H9 (cell line): ENCODE data around the gene CNTF. TPM values are rescaled to one million over a fixed set of nuclear protein-coding genes. Genes with fewer than 3 reads are reported as not detected.
A peak's percentile ranks its signal among the peaks of the same experiment; 100 is the strongest.

Experiments used
- DNase-seq: peaks from one replicate; pipeline ENCODE4 v3.0.0-alpha.2; 2017
- H2AFZ ChIP-seq: one replicate; pipeline ENCODE4 v1.6.1; 2013; ENCODE audit warnings: mild to moderate bottlenecking, low read length, control low read depth, moderate library complexity
- H2AK5ac ChIP-seq: 2 replicates; pipeline ENCODE4 v1.6.1; 2013; ENCODE audit warnings: low read length, control low read depth, mixed read lengths; ENCODE audit not compliant: insufficient read length
- H2BK120ac ChIP-seq: one replicate; pipeline ENCODE4 v1.6.1; 2013; ENCODE audit warnings: low read depth, mild to moderate bottlenecking, low read length, control low read depth, inconsistent platforms; ENCODE audit not compliant: poor library complexity, severe bottlenecking
- H2BK12ac ChIP-seq: 2 replicates; pipeline ENCODE4 v1.6.1; 2013; ENCODE audit warnings: low read length, control low read depth, mixed read lengths, low read depth; ENCODE audit not compliant: insufficient read length
- H2BK15ac ChIP-seq: 2 replicates; pipeline ENCODE4 v1.6.1; 2013; ENCODE audit warnings: low read depth, low read length, control low read depth
- H2BK20ac ChIP-seq: one replicate; pipeline ENCODE4 v1.6.1; 2013; ENCODE audit warnings: low read depth, mild to moderate bottlenecking, low read length, control low read depth, inconsistent platforms; ENCODE audit not compliant: poor library complexity, severe bottlenecking
- H2BK5ac ChIP-seq: 2 replicates; pipeline ENCODE4 v1.6.1; 2013; ENCODE audit warnings: low read length, control low read depth, mixed read lengths; ENCODE audit not compliant: insufficient read length
- H3K14ac ChIP-seq: 2 replicates; pipeline ENCODE4 v1.6.1; 2013; ENCODE audit warnings: low read length, control low read depth; ENCODE audit not compliant: insufficient read depth
- H3K18ac ChIP-seq: 2 replicates; pipeline ENCODE4 v1.6.1; 2013; ENCODE audit warnings: low read depth, mild to moderate bottlenecking, mixed read lengths, low read length, control low read depth; ENCODE audit not compliant: insufficient read length
- H3K23ac ChIP-seq: 2 replicates; pipeline ENCODE4 v1.6.1; 2013; ENCODE audit warnings: low read length, control low read depth, mixed read lengths, low read depth; ENCODE audit not compliant: insufficient read length
- H3K23me2 ChIP-seq: 2 replicates; pipeline ENCODE4 v1.6.1; 2013; ENCODE audit warnings: low read depth, mild to moderate bottlenecking, mixed read lengths, low read length, control low read depth; ENCODE audit not compliant: insufficient read length, poor library complexity, severe bottlenecking
- H3K27ac ChIP-seq: 2 replicates; pipeline ENCODE4 v1.5.1; 2013; ENCODE audit warnings: low read length, control low read depth, mixed read lengths, low read depth; ENCODE audit not compliant: insufficient read length
- H3K27me3 ChIP-seq: 2 replicates; pipeline ENCODE4 v1.6.1; 2013; ENCODE audit warnings: low read length, control low read depth, inconsistent platforms; ENCODE audit not compliant: insufficient read depth
- H3K4ac ChIP-seq: 2 replicates; pipeline ENCODE4 v1.6.1; 2013; ENCODE audit warnings: low read depth, mild to moderate bottlenecking, control low read depth, inconsistent platforms, low read length, moderate library complexity
- H3K4me1 ChIP-seq: 2 replicates; pipeline ENCODE4 v1.6.1; 2013; ENCODE audit warnings: low read length, control low read depth, inconsistent platforms; ENCODE audit not compliant: insufficient read depth
- H3K4me2 ChIP-seq: 2 replicates; pipeline ENCODE4 v1.6.1; 2013; ENCODE audit warnings: low read length, control low read depth, mixed read lengths; ENCODE audit not compliant: insufficient read length, insufficient read depth
- H3K56ac ChIP-seq: 2 replicates; pipeline ENCODE4 v1.6.1; 2013; ENCODE audit warnings: low read depth, mild to moderate bottlenecking, mixed read lengths, low read length, control low read depth; ENCODE audit not compliant: insufficient read length
- H3K79me1 ChIP-seq: 2 replicates; pipeline ENCODE4 v1.6.1; 2013; ENCODE audit warnings: low read depth, mild to moderate bottlenecking, moderate library complexity, low read length, control low read depth, inconsistent platforms; ENCODE audit not compliant: insufficient read depth, poor library complexity, severe bottlenecking
- H3K79me2 ChIP-seq: 2 replicates; pipeline ENCODE4 v1.6.1; 2013; ENCODE audit warnings: low read length, control low read depth, inconsistent platforms; ENCODE audit not compliant: insufficient read depth
- H3K9ac ChIP-seq: 2 replicates; pipeline ENCODE4 v1.6.1; 2013; ENCODE audit warnings: low read length, control low read depth, mixed read lengths; ENCODE audit not compliant: insufficient read length; ENCODE audit errors: extremely low read depth
- H3K9me3 ChIP-seq: one replicate; pipeline ENCODE4 v1.6.1; 2013; ENCODE audit warnings: low read depth, low read length, inconsistent platforms; ENCODE audit not compliant: control insufficient read depth
- H3T11ph ChIP-seq: one replicate; pipeline ENCODE4 v1.6.1; 2013; ENCODE audit warnings: mild to moderate bottlenecking, low read length, control low read depth, inconsistent platforms
- H4K20me1 ChIP-seq: one replicate; pipeline ENCODE4 v1.6.1; 2013; ENCODE audit not compliant: control insufficient read depth, insufficient read length, insufficient read depth
- H4K5ac ChIP-seq: 2 replicates; pipeline ENCODE4 v1.6.1; 2013; ENCODE audit warnings: low read depth, mild to moderate bottlenecking, mixed read lengths, low read length, control low read depth; ENCODE audit not compliant: insufficient read length
- H4K8ac ChIP-seq: replicated peaks from 2 replicates; pipeline ENCODE4 v1.6.1; 2013; ENCODE audit warnings: low read length, control low read depth, mixed read lengths, low read depth; ENCODE audit not compliant: insufficient read length
- H4K91ac ChIP-seq: 2 replicates; pipeline ENCODE4 v1.6.1; 2013; ENCODE audit warnings: low read depth, mild to moderate bottlenecking, moderate library complexity, mixed read lengths, low read length, control low read depth; ENCODE audit not compliant: insufficient read length
- H3K27ac Mint-ChIP-seq, 3 experiments: 2 replicates in 2 of 3; 3 replicates in 1 of 3; pipeline ENCODE4 v1.8.0; 2020 to 2021; ENCODE audit warnings: mixed read lengths in 3 of 3, mild to moderate bottlenecking in 1 of 3, moderate library complexity in 1 of 3
- H3K27me3 Mint-ChIP-seq: 2 replicates; pipeline ENCODE4 v1.8.0; 2021; ENCODE audit warnings: low read depth, mild to moderate bottlenecking, moderate library complexity, mixed read lengths
- H3K36me3 Mint-ChIP-seq, 3 experiments: 2 replicates in 2 of 3; 3 replicates in 1 of 3; pipeline ENCODE4 v1.8.0; 2020 to 2021; ENCODE audit warnings: low read depth in 3 of 3, mixed read lengths in 3 of 3; ENCODE audit not compliant: insufficient read depth in 1 of 3
- H3K4me1 Mint-ChIP-seq, 2 experiments: 2 replicates each; pipeline ENCODE4 v1.8.0; 2020; ENCODE audit warnings: mixed read lengths in 2 of 2
- H3K4me3 Mint-ChIP-seq, 2 experiments: 2 replicates in 1 of 2; 3 replicates in 1 of 2; pipeline ENCODE4 v1.8.0; 2020 to 2021; ENCODE audit warnings: mild to moderate bottlenecking in 2 of 2, mixed read lengths in 2 of 2, moderate library complexity in 1 of 2
- H3K9me3 Mint-ChIP-seq, 2 experiments: 2 replicates in 1 of 2; 3 replicates in 1 of 2; pipeline ENCODE4 v1.8.0; 2020; ENCODE audit warnings: mild to moderate bottlenecking in 2 of 2, mixed read lengths in 2 of 2, moderate library complexity in 1 of 2
- WGBS: extraction: QIAGEN DNeasy Blood & Tissue Kit; methylation state at CpG from one replicate; pipeline ENCODE4 v1.1.7; 2013; ENCODE audit warnings: missing lambda C conversion rate, low lambda C conversion rate, mixed read lengths; ENCODE audit not compliant: insufficient read length; ENCODE audit errors: extremely low coverage; 5-methylcytosine and 5-hydroxymethylcytosine counted together
- total RNA-seq: library from RNA; stranded (reverse); gene quantifications from 2 replicates; pipeline ENCODE4 v1.2.1, GENCODE V29; 2021
- TF ChIP-seq, protein P1 (sequence below): fragments of 200-600 bp; sonication (generic); conservative IDR thresholded peaks from 3 replicates; pipeline ENCODE4 v1.8.0; 2021; ENCODE audit warnings: antibody characterized with exemption, mild to moderate bottlenecking

The CNTF gene
- total RNA-seq, 1 experiment from 2014 or later: 3.5 TPM

GRCh38 chr11:58632510-58632909 lies 10.0 kb downstream of the CNTF start:
- Histone ChIP-seq H2AFZ (no peak overlapping the region), H3K9me3 (no peaks in the 10 kb centered on the region), H3K23me2 (no peaks in the 10 kb centered on the region), H3K79me2 (no peaks in the 10 kb centered on the region), H3K4me2 (no peak overlapping the region), H2BK12ac (no peak overlapping the region), H2BK5ac (no peak overlapping the region), H3K4ac (no peak overlapping the region), H2BK15ac (no peak overlapping the region), H3T11ph (no peak overlapping the region), H4K5ac (no peak overlapping the region), H3K56ac (no peak overlapping the region), H3K14ac (no peak overlapping the region), H3K27ac (no peak overlapping the region), H2AK5ac (no peak overlapping the region), H2BK20ac (no peak overlapping the region), H3K27me3 (no peaks in the 10 kb centered on the region), H3K9ac (no peak overlapping the region), H3K23ac (no peak overlapping the region), H4K20me1 (no peaks in the 10 kb centered on the region), H3K79me1 (no peaks in the 10 kb centered on the region), H4K8ac (no peak overlapping the region), H3K18ac (no peak overlapping the region), H4K91ac (no peak overlapping the region), H3K4me1 (peaks cover 11% of the 10 kb centered on the region; the same call in 1 of the 2 replicates), H2BK120ac (no peak overlapping the region)
- no CpG with 5 or more reads among the region's 1 CpG for WGBS
- no peak overlapping the region; a peak in 1 of 5 replicates for H3K4me3 Mint-ChIP-seq
- DNase-seq: no peak
- H3K27ac Mint-ChIP-seq: 0 out of 7 replicates have a peak overlapping the region, but pooled peaks of 1 of the 3 experiments have one; percentile 6
- TF ChIP-seq, protein P1, sequence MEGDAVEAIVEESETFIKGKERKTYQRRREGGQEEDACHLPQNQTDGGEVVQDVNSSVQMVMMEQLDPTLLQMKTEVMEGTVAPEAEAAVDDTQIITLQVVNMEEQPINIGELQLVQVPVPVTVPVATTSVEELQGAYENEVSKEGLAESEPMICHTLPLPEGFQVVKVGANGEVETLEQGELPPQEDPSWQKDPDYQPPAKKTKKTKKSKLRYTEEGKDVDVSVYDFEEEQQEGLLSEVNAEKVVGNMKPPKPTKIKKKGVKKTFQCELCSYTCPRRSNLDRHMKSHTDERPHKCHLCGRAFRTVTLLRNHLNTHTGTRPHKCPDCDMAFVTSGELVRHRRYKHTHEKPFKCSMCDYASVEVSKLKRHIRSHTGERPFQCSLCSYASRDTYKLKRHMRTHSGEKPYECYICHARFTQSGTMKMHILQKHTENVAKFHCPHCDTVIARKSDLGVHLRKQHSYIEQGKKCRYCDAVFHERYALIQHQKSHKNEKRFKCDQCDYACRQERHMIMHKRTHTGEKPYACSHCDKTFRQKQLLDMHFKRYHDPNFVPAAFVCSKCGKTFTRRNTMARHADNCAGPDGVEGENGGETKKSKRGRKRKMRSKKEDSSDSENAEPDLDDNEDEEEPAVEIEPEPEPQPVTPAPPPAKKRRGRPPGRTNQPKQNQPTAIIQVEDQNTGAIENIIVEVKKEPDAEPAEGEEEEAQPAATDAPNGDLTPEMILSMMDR: no peak
- peaks cover 0 to 2% of the 10 kb centered on the region in 2 experiments; a peak in 1 of 4 replicates for H3K4me1 Mint-ChIP-seq
- H3K27me3 Mint-ChIP-seq: no peaks in the 10 kb centered on the region
- no peaks in the 10 kb centered on the region; a peak in 1 of 5 replicates for H3K9me3 Mint-ChIP-seq
- H3K36me3 Mint-ChIP-seq: no peaks in the 10 kb centered on the region
